DOHH2 (cell line): ENCODE data around the gene MUC21.

Source experiments
- CTCF ChIP-seq: fragments of 200-600 bp; sonication (generic); IDR thresholded peaks from one replicate; pipeline ENCODE4 v1.5.1; 2014; ENCODE audit warnings: antibody characterized with exemption, mild to moderate bottlenecking, low read depth, low read length; ENCODE audit not compliant: poor library complexity, severe bottlenecking
- EZH2phosphoT487 ChIP-seq: fragments of 200-600 bp; sonication (generic); IDR thresholded peaks from 2 replicates; pipeline ENCODE4 v1.6.1; 2017; ENCODE audit warnings: borderline replicate concordance, mild to moderate bottlenecking, antibody characterized with exemption, low read length, moderate library complexity, mixed read lengths

GRCh38 chr6:30951907-30952469 is 31.5 kb upstream of the MUC21 start:
- TF ChIP-seq CTCF: no peak
- no peak for TF ChIP-seq EZH2phosphoT487
